Peyer's patch (tissue), 4 donors: Measurements from ENCODE around the gene RABL6.

Experiments
- CTCF ChIP-seq, 6 experiments: fragments of 450-650 bp in 4 of 6; fragments of 200-600 bp in 2 of 6; sonication (generic) in 1 of 6; IDR thresholded peaks; one replicate each; pipeline ENCODE4 v1.5.1; 2017 to 2019; ENCODE audit warnings: antibody characterized with exemption in 6 of 6, mild to moderate bottlenecking in 3 of 6, moderate library complexity in 1 of 6
- POLR2A ChIP-seq, 2 donors: fragments of 450-650 bp; IDR thresholded peaks; one replicate each; pipeline ENCODE4 v1.5.1; 2017; ENCODE audit warnings: antibody characterized with exemption in 2 of 2, mild to moderate bottlenecking in 2 of 2, moderate library complexity in 2 of 2

DNA sequence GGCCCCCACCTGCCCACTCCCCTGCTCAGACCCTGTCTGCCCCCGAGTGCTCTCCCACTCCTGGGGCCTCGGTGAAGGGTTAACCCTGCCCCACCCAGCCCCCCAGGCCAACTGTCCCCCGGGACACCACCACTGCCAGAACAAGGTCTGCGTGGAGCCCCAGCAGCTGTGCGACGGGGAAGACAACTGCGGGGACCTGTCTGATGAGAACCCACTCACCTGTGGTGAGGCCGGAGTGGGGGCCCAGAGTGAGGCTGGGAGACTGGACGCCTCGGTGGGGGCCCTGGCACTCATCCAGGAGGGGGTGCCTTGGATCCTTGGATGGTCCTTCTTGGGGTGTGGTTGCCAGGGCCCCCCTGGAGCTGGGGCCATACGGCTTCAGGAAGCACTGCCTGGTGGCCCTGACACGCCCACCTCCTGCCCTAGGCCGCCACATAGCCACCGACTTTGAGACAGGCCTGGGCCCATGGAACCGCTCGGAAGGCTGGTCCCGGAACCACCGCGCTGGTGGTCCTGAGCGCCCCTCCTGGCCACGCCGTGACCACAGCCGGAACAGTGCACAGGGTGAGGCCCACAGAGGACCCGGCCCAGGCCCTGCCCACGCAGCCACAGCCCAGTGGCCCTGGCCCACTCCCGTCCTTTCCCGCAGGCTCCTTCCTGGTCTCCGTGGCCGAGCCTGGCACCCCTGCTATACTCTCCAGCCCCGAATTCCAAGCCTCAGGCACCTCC, 46.5 kb downstream of the RABL6 start:
- TF ChIP-seq CTCF (IDR thresholded peaks at IDR 0.05) = no peak
- no peak for TF ChIP-seq POLR2A (IDR thresholded peaks at IDR 0.05)
